Stomach (tissue), 4 donors: Measurements from ENCODE around the gene CIB1.

Source experiments
- EP300 ChIP-seq: sonication (generic); formaldehyde crosslinking; IDR thresholded peaks from one replicate; pipeline ENCODE4 v1.6.1; 2017; ENCODE audit warnings: antibody characterized with exemption
- POLR2A ChIP-seq, 4 donors: fragments of 450-650 bp; IDR thresholded peaks; one replicate each; pipeline ENCODE4 v1.6.1; 2016; ENCODE audit warnings: antibody characterized with exemption in 4 of 4, control low read depth in 2 of 4, mild to moderate bottlenecking in 1 of 4, moderate library complexity in 1 of 4
- POLR2AphosphoS5 ChIP-seq, 3 donors: sonication (generic); formaldehyde crosslinking; IDR thresholded peaks; one replicate each; pipeline ENCODE4 v1.6.1; 2016; ENCODE audit warnings: antibody characterized with exemption in 3 of 3
- TF ChIP-seq, protein P1 (sequence below), 7 experiments: fragments of 450-650 bp in 4 of 7; fragments of 200-600 bp in 3 of 7; sonication (generic) in 3 of 7; IDR thresholded peaks; one replicate each; pipeline ENCODE4 v1.5.1; 2016 to 2019; ENCODE audit warnings: antibody characterized with exemption in 7 of 7, control low read depth in 2 of 7, mild to moderate bottlenecking in 1 of 7

DNA sequence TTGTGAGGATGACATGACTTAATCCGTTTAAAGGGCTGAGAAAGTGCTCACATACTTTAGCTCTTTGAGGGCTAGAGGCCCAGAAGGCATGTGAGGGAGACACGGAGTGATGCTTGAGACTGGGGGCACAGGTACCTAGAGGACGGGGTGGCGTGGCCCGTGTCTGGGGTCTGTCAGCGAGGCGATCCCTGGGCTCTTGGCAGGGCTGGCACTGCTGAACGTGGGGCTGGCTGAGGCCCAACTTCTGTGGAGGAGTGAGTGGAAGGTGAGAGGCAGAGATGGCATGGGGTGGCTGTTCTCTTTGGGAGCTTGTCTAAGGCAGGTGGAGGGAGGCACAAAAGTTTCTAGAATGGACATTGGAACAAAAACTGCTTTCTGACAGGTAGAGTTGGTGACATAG lies 23.1 kb downstream of the CIB1 start:
- TF ChIP-seq POLR2AphosphoS5 (IDR thresholded peaks at IDR 0.05): no peak
- TF ChIP-seq, protein P1, sequence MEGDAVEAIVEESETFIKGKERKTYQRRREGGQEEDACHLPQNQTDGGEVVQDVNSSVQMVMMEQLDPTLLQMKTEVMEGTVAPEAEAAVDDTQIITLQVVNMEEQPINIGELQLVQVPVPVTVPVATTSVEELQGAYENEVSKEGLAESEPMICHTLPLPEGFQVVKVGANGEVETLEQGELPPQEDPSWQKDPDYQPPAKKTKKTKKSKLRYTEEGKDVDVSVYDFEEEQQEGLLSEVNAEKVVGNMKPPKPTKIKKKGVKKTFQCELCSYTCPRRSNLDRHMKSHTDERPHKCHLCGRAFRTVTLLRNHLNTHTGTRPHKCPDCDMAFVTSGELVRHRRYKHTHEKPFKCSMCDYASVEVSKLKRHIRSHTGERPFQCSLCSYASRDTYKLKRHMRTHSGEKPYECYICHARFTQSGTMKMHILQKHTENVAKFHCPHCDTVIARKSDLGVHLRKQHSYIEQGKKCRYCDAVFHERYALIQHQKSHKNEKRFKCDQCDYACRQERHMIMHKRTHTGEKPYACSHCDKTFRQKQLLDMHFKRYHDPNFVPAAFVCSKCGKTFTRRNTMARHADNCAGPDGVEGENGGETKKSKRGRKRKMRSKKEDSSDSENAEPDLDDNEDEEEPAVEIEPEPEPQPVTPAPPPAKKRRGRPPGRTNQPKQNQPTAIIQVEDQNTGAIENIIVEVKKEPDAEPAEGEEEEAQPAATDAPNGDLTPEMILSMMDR (IDR thresholded peaks at IDR 0.05): no peak
- TF ChIP-seq EP300: no peak
- no peak for TF ChIP-seq POLR2A (IDR thresholded peaks at IDR 0.05)
